IPS DF 19.7 (cell line): ENCODE data around the gene CNTNAP5.
"Not testable (repeated sequence)": the region's sequence is repeated elsewhere in the genome, so short reads cannot be mapped to it uniquely, and the experiment has no call there.

Source experiments
- DNase-seq: peaks from one replicate; pipeline ENCODE4 v3.0.0-alpha.2; 2013; ENCODE audit warnings: low read depth, low spot score

CNTNAP5 gene

DNA sequence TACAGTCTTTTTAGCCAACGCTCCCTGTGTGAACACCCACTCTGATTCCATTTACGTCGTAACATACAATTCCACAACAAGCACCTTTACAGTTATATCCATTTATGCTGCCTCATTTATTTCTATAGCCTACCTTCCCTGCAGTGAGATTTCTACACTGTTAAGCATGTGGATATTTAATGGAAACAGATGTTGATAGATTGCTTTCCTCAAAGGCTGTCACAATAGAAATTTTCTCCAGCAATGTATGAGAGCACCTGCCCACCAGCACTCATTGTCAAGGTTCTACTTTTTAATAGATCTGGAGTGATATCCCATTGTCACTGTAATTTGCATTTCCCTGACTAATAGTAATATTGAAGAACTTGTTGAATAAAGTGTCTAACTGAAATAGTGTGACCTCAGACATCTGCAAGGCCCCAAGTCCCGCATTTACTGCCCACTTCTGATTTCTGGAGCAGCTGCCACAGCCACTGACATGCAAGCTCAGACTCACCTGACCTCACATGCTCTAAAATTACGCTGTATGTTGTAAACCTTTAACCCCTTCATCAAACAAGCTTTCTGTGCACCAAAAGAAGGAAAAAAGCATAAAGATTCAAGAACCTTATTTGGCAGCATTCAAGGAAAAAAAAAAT is 295.1 kb downstream of the CNTNAP5 start:
- no peak for DNase-seq

- DNase-seq, result no peak
Measured at GRCh38 chr2:124323321-124323720, 298.2 kb downstream of the CNTNAP5 start.

DNA sequence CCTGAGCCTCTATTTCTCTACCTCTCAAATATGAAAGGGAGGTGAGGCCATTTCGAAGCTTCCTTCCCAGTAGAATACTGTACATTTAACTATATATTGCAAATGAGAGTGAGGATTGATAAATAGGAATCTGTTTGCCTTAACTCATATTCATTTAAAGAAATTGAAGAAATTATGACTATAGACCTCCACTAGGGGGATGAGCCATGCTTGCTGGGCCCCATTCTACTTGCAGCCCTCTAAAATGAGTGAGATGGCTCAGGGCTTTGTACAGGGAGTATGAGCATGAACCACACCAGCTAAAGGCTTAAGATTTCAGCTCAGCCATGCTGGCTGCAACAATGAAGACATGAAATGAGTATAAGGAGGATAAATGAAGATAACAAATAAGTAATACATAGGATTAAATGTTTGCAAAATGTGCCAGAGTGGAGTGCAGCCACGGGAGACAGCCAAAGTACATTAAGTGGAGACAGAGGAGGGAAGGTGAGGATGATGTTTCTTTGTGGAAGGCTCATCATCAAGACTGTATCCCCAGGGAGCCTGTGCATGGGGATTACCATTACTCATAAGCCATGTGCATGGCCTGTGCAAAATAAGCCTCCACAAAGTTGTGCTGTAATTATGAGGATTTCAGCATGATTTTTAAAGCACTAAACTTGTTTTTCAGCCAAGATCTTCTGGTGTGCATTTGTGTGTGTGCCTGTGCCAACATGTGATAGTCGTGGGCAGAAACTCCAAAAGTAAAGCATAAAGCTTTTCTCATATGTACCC is 300.8 kb downstream of the CNTNAP5 start:
- DNase-seq, result no peak

GRCh38 chr2:124327303-124327702 is 302.2 kb downstream of the CNTNAP5 start:
- DNase-seq, result peak; percentile 42

- DNase-seq, result no peak
Measured at GRCh38 chr2:124328397-124328796, 303.3 kb downstream of the CNTNAP5 start.

DNA sequence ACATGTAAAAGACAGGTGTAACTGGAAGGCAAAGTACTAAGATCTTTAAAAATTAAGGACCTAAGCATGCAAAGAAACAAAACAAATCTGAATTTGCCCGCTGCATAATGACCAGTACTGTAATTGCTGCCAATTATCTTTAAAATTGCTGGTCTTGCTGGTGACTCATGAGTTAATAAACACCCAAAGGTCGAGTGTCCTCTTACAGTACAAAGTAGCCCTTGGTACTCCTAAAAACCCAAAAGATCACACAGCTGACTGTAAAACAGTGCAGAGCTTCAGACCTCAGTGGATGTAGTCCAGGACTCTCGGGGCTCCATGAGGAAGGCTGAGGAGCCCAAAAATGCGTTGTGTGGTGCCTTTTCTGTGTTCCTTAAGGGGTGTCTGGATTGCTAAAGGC is 308.7 kb downstream of the CNTNAP5 start:
- DNase-seq, result no peak

DNA sequence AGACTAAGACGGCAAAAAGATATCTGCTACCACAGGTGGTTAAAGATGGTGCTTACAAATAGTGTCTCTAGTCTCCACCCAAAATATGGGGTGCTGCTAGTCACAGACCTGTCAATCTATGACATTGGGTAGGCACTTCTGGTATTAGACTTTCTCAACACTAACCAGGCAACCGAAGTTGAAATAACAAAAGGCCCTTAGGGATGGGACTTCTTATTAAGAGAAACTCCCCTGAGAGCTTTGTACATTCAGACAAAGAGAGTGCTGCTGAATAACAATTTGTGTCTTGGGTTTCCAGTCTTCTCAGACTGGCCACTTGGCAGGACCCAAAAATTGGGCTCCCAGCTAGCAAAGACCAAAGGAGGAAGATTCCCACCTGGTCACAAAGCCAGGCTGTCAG is 310.0 kb downstream of the CNTNAP5 start:
- DNase-seq, result no peak

GRCh38 chr2:124339709-124340108 is 314.6 kb downstream of the CNTNAP5 start:
- DNase-seq, result no peak

- no peak for DNase-seq
Measured at GRCh38 chr2:124343827-124344498, 318.9 kb downstream of the CNTNAP5 start.

DNA sequence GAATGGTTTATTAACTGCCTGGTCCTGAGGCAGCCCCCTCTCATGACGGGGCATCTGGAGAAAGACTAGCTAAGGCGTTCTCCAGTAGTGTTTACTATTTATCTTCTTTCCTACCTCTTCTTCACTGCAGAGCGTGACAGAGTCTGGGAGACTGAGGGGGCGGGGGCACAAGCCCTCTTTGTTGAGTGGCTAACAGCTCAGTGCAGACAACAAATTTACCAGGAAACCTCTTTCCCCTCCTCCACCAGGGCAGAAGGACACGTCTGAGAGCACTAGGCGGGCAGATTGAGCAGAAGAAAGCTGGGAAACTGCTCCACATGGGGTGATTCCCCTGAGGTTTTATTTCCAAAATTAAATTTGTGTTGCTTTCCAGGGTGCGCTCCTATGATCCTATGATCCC is 322.1 kb downstream of the CNTNAP5 start:
- DNase-seq, result no peak

DNA sequence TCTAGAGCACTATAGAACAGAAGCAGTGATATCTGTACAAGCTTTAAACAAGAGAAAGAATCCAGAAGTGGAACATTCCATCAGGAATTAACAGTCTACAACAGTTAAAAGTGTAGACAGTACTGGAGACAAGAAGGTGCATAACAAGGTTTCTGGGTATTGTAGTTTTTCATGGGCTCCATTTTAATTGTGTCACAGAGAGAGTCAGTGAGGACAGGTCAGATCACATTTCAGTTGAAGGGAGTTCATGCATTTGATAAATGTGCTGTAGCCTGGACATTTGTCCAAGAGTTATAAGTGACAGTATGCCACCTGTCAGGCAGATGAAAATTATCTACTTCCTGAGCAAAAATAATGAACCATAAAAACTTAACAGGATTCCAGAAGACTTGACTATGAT is 328.6 kb downstream of the CNTNAP5 start:
- DNase-seq, result no peak

GRCh38 chr2:124354466-124354865 is 329.4 kb downstream of the CNTNAP5 start:
- no peak for DNase-seq

- DNase-seq, result not testable (repeated sequence)
Measured at GRCh38 chr2:124361966-124362365, 336.9 kb downstream of the CNTNAP5 start.

GRCh38 chr2:124369181-124369580 is 344.1 kb downstream of the CNTNAP5 start:
- DNase-seq, result no peak

- DNase-seq, result no peak
Measured at GRCh38 chr2:124380221-124380749, 355.2 kb downstream of the CNTNAP5 start.

DNA sequence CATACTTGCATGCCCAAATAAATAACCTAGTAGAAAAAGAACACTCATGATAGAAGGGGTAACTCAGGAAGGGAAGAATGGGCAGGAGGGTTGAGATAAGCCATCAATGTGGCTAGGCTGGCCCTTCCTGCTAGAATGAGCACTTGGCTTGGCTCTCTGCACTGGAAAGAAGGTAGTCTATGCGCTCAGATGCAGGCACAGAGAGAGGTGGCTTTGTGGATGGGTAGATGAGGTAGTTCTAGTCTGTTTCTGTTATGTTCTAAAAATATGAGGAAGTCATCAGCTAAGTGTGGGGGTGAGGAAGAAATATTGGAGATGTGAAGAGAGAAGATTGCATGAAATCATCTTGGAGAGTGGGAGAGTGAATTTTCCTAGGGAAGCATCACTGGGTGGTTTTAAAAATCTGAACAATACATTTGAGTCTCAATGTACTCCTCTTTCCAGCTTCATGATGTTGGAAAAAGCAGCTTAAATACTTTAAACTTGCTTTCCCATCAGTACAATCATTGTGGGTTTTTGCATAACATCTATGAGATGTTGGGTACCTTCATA is 357.1 kb downstream of the CNTNAP5 start:
- DNase-seq, result no peak

DNA sequence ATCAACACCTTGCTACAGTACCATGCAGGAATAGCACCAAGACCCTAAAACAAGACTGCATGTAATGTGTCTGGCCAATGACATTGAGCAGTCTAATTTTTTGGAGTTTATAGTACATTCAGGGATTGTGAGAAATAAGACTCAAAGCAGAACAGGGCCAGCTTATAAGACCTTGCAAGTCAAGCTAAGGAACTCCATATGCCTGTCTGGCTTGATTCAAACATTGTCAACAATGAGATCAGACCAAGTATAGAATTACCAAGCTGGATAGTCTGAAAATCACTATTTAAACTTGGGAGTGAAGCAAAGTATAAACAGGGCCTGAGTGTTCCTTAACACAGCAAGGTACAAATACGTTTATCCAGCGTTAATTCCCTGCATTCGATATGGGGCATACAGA is 370.9 kb downstream of the CNTNAP5 start:
- no peak for DNase-seq

- DNase-seq, result no peak
Measured at GRCh38 chr2:124402274-124402673, 377.2 kb downstream of the CNTNAP5 start.

- not testable (repeated sequence) for DNase-seq
Measured at GRCh38 chr2:124407836-124408534, 382.9 kb downstream of the CNTNAP5 start.

DNA sequence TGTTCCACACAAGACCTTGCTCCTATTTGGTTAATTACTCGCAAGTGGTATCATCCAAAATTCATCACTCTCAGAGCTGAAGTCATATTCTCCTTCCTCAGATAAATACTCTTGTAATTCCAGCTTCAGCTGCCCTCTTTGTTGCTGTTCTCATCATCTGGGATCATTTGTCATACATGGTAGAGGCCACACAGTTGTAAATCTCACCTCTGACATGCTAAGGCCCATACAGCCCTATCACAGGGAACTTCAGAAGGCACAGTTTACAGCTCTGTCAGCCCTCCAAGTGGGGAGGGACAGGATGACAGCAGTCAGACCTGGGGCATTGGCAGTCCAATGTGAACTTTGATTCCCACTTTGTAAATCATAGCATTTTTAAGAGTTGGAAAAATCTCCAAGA is 399.0 kb downstream of the CNTNAP5 start:
- no peak for DNase-seq

- DNase-seq, result no peak
Measured at GRCh38 chr2:124426122-124426521, 401.0 kb downstream of the CNTNAP5 start.

DNA sequence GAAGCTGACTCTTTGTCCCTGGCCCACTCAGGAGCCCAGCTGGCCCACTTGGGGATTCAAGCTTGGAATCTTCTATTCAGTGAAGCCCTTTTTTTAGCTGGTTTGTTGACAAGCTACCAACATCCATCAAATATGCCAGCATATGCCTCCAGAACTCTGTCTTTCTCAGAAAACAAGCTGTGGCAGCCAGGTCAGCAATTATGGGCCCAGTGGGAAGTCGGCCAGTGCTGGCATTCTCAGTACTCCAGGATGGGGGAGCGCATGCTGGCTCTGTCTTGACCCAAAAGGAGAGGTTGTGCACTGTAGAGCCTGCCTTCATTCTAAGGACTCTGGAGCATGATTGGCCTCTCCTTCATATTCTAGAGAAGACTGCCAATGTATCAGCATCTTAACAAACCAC is 401.5 kb downstream of the CNTNAP5 start:
- DNase-seq, result no peak
